ENCODE results near the gene LHX5. TPM values are rescaled to one million over a fixed set of nuclear protein-coding genes. Genes with fewer than 3 reads are reported as not detected.

LHX5 gene
- total RNA-seq, 4 donors from 2014 or later: not detected

DNA sequence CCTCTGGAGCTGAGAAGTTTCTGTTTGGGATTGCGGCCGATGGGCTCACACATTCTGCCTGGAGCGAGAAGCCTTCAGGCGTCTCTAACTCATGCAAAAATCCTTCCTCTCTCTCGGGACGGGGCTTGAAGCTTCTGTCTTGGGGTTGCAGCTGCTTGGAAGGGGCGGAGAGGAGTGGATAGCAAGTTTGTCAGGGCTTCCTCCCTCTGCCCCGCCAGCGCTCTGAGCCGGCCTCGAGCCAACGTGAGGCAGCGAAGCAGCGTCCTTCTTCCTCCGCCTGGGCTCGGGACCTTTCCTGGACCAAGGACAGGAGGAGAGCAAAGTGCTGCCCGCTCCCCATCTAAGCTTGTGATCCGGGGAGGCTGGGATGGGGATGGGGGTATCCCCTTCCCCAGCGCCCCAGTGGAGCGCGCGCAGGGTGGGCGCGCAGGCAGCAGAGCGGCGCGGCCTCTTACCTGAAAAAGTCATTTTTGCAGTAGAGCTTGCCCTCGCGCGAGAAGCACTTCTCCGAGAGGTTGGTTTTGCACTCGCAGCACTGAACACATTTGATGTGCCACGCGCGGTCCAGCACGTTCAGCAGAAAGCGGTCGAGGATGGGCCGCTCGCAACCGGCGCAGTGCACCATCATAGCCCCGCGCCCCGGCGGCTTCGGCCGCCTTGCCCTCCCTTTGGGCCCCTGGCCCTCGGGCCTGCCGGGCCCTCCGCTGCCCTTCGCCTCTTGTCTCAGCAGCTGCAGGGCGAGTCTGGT is 626 bp downstream of the LHX5 start:
- H3K4me1 ChIP-seq: peaks cover 0 to 61% (median 9%) of the 10 kb centered on the region in 4 donors
- H3K9me3 ChIP-seq: no peaks in the 10 kb centered on the region
- peaks cover 0 to 100% of the 10 kb centered on the region in 2 donors for H3K27me3 ChIP-seq
- H3K27ac ChIP-seq: no peak overlapping the region
- no peak for DNase-seq (ENCODE audit: low spot score in 2 of 2)
- no peak overlapping the region for H3K4me3 ChIP-seq
- WGBS, 2 donors: 0 to 2% methylated on average over 26 to 52 of the region's 53 CpGs
- H3K36me3 ChIP-seq: no peaks in the 10 kb centered on the region
- TF ChIP-seq, protein P1, sequence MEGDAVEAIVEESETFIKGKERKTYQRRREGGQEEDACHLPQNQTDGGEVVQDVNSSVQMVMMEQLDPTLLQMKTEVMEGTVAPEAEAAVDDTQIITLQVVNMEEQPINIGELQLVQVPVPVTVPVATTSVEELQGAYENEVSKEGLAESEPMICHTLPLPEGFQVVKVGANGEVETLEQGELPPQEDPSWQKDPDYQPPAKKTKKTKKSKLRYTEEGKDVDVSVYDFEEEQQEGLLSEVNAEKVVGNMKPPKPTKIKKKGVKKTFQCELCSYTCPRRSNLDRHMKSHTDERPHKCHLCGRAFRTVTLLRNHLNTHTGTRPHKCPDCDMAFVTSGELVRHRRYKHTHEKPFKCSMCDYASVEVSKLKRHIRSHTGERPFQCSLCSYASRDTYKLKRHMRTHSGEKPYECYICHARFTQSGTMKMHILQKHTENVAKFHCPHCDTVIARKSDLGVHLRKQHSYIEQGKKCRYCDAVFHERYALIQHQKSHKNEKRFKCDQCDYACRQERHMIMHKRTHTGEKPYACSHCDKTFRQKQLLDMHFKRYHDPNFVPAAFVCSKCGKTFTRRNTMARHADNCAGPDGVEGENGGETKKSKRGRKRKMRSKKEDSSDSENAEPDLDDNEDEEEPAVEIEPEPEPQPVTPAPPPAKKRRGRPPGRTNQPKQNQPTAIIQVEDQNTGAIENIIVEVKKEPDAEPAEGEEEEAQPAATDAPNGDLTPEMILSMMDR (IDR thresholded peaks at IDR 0.05): no peak
- TF ChIP-seq POLR2A (IDR thresholded peaks at IDR 0.05) (no peak), EP300 (IDR thresholded peaks at IDR 0.05) (no peak)

DNA sequence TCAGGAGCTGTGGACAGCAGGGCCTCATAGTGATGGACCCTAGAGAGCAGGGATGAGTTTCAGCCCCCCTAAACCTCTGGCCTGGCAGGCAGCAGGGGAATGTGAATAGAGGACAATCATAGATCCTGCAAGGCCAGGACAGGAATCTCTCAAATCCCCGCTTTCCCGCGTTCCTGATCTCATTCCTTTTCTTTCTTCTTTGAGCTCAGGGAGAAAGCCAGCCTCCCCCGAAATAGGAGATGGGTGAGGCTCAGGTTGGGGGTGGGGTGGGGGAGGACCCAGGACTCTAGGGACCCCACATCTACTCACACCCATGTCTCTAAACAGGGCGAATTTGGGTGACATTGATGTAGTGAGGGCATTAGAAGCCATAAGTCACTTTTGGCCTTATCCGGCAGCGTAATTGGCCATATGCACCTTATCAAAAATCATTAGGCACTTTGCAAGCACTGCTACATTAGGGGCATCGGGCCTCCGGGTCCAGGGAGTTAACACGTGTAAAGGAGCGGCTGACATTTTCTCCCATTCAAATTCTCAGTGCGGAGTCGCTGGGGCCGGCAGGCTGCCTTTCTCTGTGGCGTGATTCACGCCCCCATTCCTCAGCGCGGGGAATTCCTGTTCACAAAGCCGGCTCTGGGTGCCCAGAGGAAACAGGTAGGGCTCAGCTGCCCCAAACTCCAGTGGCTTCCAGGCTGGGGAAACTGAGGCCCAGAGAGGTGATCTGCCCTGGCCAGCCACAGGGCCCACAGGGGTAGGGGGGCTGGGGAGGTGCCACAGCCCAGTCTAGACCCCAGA is 1.5 kb downstream of the LHX5 start:
- TF ChIP-seq EP300 (IDR thresholded peaks at IDR 0.05): no peak
- TF ChIP-seq, protein P1 (IDR thresholded peaks at IDR 0.05): no peak
- no peak for TF ChIP-seq POLR2A (IDR thresholded peaks at IDR 0.05)
- no peak for DNase-seq (ENCODE audit: low spot score in 2 of 2)
- H3K27me3 ChIP-seq: peaks cover 0 to 100% of the 10 kb centered on the region in 2 donors
- H3K36me3 ChIP-seq: no peaks in the 10 kb centered on the region
- H3K4me3 ChIP-seq: no peak overlapping the region
- H3K4me1 ChIP-seq: peaks cover 0 to 63% (median 12%) of the 10 kb centered on the region in 4 donors
- H3K27ac ChIP-seq: no peak overlapping the region
- 4% methylated on average over 18 to 19 of the region's 19 CpGs for WGBS, 2 donors
- no peaks in the 10 kb centered on the region for H3K9me3 ChIP-seq

DNA sequence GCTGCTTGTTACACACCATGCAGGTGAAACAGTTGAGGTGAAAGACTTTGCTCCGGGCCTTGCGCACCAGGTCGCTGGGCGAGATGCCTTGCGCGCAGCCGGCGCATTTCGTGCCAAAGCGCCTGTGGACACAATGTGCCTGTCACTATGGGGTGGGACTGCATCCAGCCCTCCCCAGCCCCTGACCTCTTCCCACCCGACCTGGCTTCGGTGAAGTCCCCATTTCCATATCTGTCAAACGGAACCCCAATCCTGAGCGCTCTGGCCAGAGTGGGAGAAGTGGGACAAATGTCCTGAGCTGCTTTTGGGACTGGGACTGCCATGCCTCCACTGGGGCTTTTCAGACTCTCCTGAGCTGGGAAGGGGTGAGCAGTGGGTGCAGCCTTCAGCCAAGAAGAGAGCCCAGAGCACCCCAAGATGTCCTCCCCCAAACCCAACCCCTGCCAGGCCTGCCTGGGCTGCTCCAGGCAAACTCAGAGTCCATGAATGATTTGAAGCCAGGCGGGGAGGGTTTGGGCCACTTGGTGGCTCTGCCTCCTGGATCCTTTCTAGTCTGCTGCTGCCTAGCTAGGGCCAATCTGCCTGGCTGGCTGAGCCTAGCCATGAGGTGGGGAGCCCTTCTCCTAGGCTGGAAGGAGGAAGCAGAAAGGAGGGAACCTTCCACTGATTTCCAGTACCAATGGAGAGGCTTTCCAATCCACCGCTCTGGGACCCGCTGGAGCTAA is 2.3 kb downstream of the LHX5 start:
- H3K27me3 ChIP-seq: peaks cover 0 to 100% of the 10 kb centered on the region in 2 donors
- TF ChIP-seq POLR2A (IDR thresholded peaks at IDR 0.05) (no peak), EP300 (IDR thresholded peaks at IDR 0.05) (no peak)
- TF ChIP-seq, protein P1 (IDR thresholded peaks at IDR 0.05): no peak
- 3 to 6% methylated on average over 6 to 17 of the region's 17 CpGs for WGBS, 2 donors

DNA sequence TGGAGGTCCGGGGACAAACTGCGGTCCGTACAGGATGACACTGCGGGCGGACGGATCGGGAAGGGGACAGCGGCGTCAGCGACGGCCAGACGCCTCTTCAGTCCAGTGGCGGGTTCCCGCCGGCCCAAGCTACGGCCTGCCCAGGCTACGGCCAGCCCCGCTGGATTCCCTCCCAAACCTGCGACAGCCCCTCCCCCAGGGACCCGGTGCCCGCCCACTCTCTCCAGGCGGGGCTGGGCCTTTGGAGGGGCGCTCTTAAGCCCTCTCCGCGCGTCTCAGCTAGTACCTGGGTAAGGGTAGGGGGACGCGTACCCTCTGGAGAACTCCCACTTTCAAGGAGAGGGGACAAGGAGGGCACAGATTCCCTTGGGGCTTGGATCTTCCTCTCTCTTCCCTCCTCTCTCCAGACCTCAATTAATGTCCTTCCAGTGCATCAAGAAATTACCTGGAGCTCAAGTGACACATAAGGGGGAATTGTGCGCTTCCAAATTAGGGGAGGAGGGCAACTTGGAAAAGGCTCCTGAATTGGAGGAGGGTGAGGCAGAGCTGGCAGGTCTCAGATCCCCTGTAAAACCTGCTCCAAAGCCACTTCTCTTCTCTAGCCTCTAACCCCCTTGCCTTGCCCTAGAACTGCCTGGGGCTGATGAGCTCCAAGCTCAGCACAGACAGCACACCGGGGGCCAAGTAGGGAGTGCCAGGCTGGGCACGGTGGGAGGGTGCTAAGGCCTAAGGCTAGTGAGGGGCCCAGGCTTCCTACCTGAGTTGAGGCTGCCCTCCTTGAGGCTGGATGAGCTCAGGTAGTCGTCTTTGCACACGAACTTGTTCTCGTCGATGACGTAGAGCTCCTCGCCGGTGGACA is 3.1 kb downstream of the LHX5 start:
- 0 to 2% methylated on average over 17 to 30 of the region's 38 CpGs for WGBS, 2 donors

More for the DNA sequence above, 2.3 kb downstream of the LHX5 start:
- no peak for DNase-seq (ENCODE audit: low spot score in 2 of 2)
- H3K4me3 ChIP-seq: no peak overlapping the region
- no peak overlapping the region for H3K27ac ChIP-seq
- no peaks in the 10 kb centered on the region for H3K36me3 ChIP-seq
- no peaks in the 10 kb centered on the region for H3K9me3 ChIP-seq
- H3K4me1 ChIP-seq: peaks cover 0 to 70% (median 16%) of the 10 kb centered on the region in 4 donors

More for the DNA sequence above, 3.1 kb downstream of the LHX5 start:
- H3K27ac ChIP-seq: no peak overlapping the region
- H3K9me3 ChIP-seq: no peaks in the 10 kb centered on the region
- no peak for DNase-seq (ENCODE audit: low spot score in 2 of 2)
- TF ChIP-seq POLR2A (IDR thresholded peaks at IDR 0.05) (no peak), EP300 (IDR thresholded peaks at IDR 0.05) (no peak)
- TF ChIP-seq, protein P1 (IDR thresholded peaks at IDR 0.05): no peak
- H3K4me1 ChIP-seq: peaks cover 0 to 73% (median 24%) of the 10 kb centered on the region in 4 donors
- H3K4me3 ChIP-seq: no peak overlapping the region
- no peaks in the 10 kb centered on the region for H3K36me3 ChIP-seq
- peaks cover 0 to 100% of the 10 kb centered on the region in 2 donors for H3K27me3 ChIP-seq

Data from tibial nerve (tissue), 4 donors.